HG03280 (cell line): ENCODE results near the gene ZNF99.
"Not testable (repeated sequence)": the region's sequence is repeated elsewhere in the genome, so short reads cannot be mapped to it uniquely, and the experiment has no call there.

Source experiments
- ATAC-seq: cut with Tn5 transposase; IDR thresholded peaks from one replicate; pipeline ENCODE4 v1.9.1; 2021; ENCODE audit warnings: mild to moderate bottlenecking, moderate library complexity; ENCODE audit not compliant: unreplicated experiment

The ZNF99 gene

GRCh38 chr19:22783651-22784410 is at the start of gene ZNF99:
Gene ZNF99 (minus strand): TSS chr19:22784151. CDS start chr19:22784016, 135 bp downstream.
- no peak for ATAC-seq

GRCh38 chr19:22832031-22832762 is 48.2 kb upstream of the ZNF99 start, which contains the start of gene ZNF723:
Gene ZNF723 (plus strand): TSS chr19:22832291. CDS start chr19:22832380, 89 bp downstream.
- no peak for ATAC-seq

- no peak for ATAC-seq
Observed at GRCh38 chr19:22831211-22831610, 47.3 kb upstream of the ZNF99 start.

- no peak for ATAC-seq
Observed at GRCh38 chr19:22814124-22814523, 30.2 kb upstream of the ZNF99 start.

- no peak for ATAC-seq
Observed at GRCh38 chr19:22807061-22807835, 23.3 kb upstream of the ZNF99 start.

- no peak for ATAC-seq
Observed at GRCh38 chr19:22806418-22806817, 22.5 kb upstream of the ZNF99 start.

GRCh38 chr19:22797040-22797439 is 13.1 kb upstream of the ZNF99 start:
- ATAC-seq = no peak

GRCh38 chr19:22792863-22793262 is 8.9 kb upstream of the ZNF99 start:
- ATAC-seq = not testable (repeated sequence)

GRCh38 chr19:22735911-22736645 is 47.9 kb downstream of the ZNF99 start:
- ATAC-seq = no peak

GRCh38 chr19:22733691-22734090 is 50.3 kb downstream of the ZNF99 start:
- no peak for ATAC-seq

GRCh38 chr19:22728214-22728613 is 55.7 kb downstream of the ZNF99 start:
- ATAC-seq = not testable (repeated sequence)

GRCh38 chr19:22721533-22721932 is 62.4 kb downstream of the ZNF99 start:
- ATAC-seq = not testable (repeated sequence)

- no peak for ATAC-seq
Observed at GRCh38 chr19:22708983-22709382, 75.0 kb downstream of the ZNF99 start.

GRCh38 chr19:22703096-22703495 is 80.9 kb downstream of the ZNF99 start:
- ATAC-seq = not testable (repeated sequence)

GRCh38 chr19:22702661-22703060 is 81.3 kb downstream of the ZNF99 start:
- not testable (repeated sequence) for ATAC-seq
